Measurements from ENCODE around the gene AJAP1.

AJAP1 gene

DNA sequence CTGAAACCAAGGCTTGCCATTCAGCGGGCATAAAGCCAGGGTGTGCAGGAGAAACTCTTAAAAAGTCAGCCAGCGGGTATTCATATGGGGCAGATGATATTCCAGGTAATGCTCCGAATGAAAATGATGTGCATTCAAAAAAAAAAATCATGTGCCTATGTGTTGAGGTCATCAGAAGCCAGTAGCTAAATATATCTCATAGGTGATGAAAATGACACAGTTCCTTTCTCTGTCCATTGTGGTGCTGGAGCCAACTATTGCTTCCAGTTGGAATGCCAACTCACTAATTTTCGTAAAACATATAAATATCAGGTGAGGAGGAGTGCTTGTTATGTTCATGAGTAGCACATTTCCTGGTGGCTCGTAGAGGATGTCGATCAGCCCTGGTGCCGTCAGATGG lies 23.2 kb downstream of the AJAP1 start:
- WGBS, 2 donors (ENCODE audit: extremely low coverage in 2 of 2, insufficient read length in 2 of 2, insufficient replicate concordance in 1 of 2), result no CpG with 5 or more reads among the region's 7 CpGs

DNA sequence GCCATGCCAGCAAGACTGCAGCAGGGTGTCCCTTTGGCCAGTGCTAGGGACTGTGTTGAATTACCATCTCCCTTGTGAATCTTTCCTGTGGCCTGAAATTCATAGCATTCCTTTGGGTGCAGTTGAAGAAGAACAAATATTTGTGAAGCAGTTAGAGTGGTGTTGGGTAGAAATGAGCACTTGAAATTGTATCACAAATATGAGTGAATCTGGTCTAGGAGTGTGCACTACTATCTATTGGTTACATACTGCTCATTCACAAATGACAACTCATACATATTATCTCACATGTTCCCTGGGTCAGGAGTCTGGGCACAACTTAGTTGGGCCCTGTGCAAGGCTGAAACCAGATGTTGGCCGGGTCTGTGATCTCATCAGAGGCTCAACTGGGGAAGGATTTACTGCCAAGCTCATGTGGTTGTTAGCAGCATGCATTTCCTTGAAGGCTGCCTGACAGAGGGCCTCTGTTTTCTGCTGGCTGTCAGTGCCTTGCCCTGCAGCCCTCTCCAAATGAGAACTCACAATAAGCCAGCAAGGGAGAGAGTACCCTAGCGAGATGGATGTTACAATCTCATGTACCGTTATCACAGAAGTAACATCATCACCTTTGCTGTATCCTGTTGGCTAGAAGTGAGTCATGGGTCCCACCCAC lies 23.8 kb downstream of the AJAP1 start:
- no peaks in the 10 kb centered on the region for H3K4me1 ChIP-seq (ENCODE audit: control insufficient read depth in 2 of 2, insufficient read depth in 1 of 2, low read depth in 1 of 2, low read length in 2 of 2)
- no peak overlapping the region for H3K18ac ChIP-seq (ENCODE audit: low read length)
- no peak overlapping the region for H2BK15ac ChIP-seq (ENCODE audit: low read length)
- WGBS, 2 donors (ENCODE audit: extremely low coverage in 2 of 2, insufficient read length in 2 of 2, insufficient replicate concordance in 1 of 2), result no CpG with 5 or more reads among the region's 3 CpGs
- H3K9me3 ChIP-seq (replicated peaks in 1 of 2; ENCODE audit: control insufficient read depth in 2 of 2, insufficient read depth in 1 of 2, low read depth in 1 of 2, low read length in 2 of 2), result no peaks in the 10 kb centered on the region
- H3K79me1 ChIP-seq (ENCODE audit: low read depth, low read length), result no peaks in the 10 kb centered on the region
- H3K9ac ChIP-seq (ENCODE audit: low read depth, low read length, poor library complexity), result no peak overlapping the region
- H3K4me3 ChIP-seq (ENCODE audit: low read length in 2 of 2), result no peak overlapping the region
- no peak for DNase-seq (ENCODE audit: low spot score)
- H2AK5ac ChIP-seq (ENCODE audit: low read depth, low read length), result no peak overlapping the region
- H4K8ac ChIP-seq (ENCODE audit: low read depth, low read length), result no peak overlapping the region
- no peak overlapping the region for H3K4me2 ChIP-seq (ENCODE audit: insufficient read depth, low read length, poor library complexity, severe bottlenecking)
- no peak overlapping the region for H3K14ac ChIP-seq (ENCODE audit: low read length)
- no peak overlapping the region for H3K23ac ChIP-seq (ENCODE audit: low read depth, low read length, poor library complexity)
- no peak overlapping the region for H2AFZ ChIP-seq (ENCODE audit: low read length)
- no peaks in the 10 kb centered on the region for H3K36me3 ChIP-seq (replicated peaks in 1 of 2; ENCODE audit: control insufficient read depth in 2 of 2, insufficient read depth in 2 of 2, low read length in 2 of 2)
- no peak overlapping the region for H2BK5ac ChIP-seq (ENCODE audit: low read length)
- no peak overlapping the region for H2BK12ac ChIP-seq (ENCODE audit: low read length)
- H2BK120ac ChIP-seq (ENCODE audit: low read depth, low read length), result no peak overlapping the region
- no peak overlapping the region for H4K91ac ChIP-seq (ENCODE audit: low read depth, low read length, poor library complexity)
- peaks cover 0 to 3% (median 0%) of the 10 kb centered on the region in 3 experiments for H3K27me3 ChIP-seq (ENCODE audit: control insufficient read depth in 3 of 3, insufficient read depth in 3 of 3, low read depth in 1 of 3, low read length in 3 of 3)
- H3K4ac ChIP-seq (ENCODE audit: low read length), result no peak overlapping the region
- H3K27ac ChIP-seq (replicated peaks; ENCODE audit: low read length), result no peak overlapping the region

More for the DNA sequence above, 23.2 kb downstream of the AJAP1 start:
- Histone ChIP-seq H2AK5ac (ENCODE audit: low read depth, low read length) (no peak overlapping the region), H4K8ac (ENCODE audit: low read depth, low read length) (no peak overlapping the region), H3K14ac (ENCODE audit: low read length) (no peak overlapping the region), H3K9me3 (replicated peaks in 1 of 2; ENCODE audit: control insufficient read depth in 2 of 2, insufficient read depth in 1 of 2, low read depth in 1 of 2, low read length in 2 of 2) (no peaks in the 10 kb centered on the region), H3K23ac (ENCODE audit: low read depth, low read length, poor library complexity) (no peak overlapping the region), H3K27ac (replicated peaks; ENCODE audit: low read length) (no peak overlapping the region), H2AFZ (ENCODE audit: low read length) (no peak overlapping the region), H3K36me3 (replicated peaks in 1 of 2; ENCODE audit: control insufficient read depth in 2 of 2, insufficient read depth in 2 of 2, low read length in 2 of 2) (no peaks in the 10 kb centered on the region), H3K79me1 (ENCODE audit: low read depth, low read length) (no peaks in the 10 kb centered on the region), H3K4ac (ENCODE audit: low read length) (no peak overlapping the region), H2BK15ac (ENCODE audit: low read length) (no peak overlapping the region), H2BK120ac (ENCODE audit: low read depth, low read length) (no peak overlapping the region), H2BK12ac (ENCODE audit: low read length) (no peak overlapping the region), H3K4me2 (ENCODE audit: insufficient read depth, low read length, poor library complexity, severe bottlenecking) (no peak overlapping the region), H4K91ac (ENCODE audit: low read depth, low read length, poor library complexity) (no peak overlapping the region), H3K9ac (ENCODE audit: low read depth, low read length, poor library complexity) (no peak overlapping the region), H3K27me3 (ENCODE audit: control insufficient read depth in 3 of 3, insufficient read depth in 3 of 3, low read depth in 1 of 3, low read length in 3 of 3) (peaks cover 0 to 3% (median 0%) of the 10 kb centered on the region in 3 experiments), H3K4me3 (ENCODE audit: low read length in 2 of 2) (no peak overlapping the region), H2BK5ac (ENCODE audit: low read length) (no peak overlapping the region), H3K4me1 (ENCODE audit: control insufficient read depth in 2 of 2, insufficient read depth in 1 of 2, low read depth in 1 of 2, low read length in 2 of 2) (no peaks in the 10 kb centered on the region), H3K18ac (ENCODE audit: low read length) (no peak overlapping the region)
- no peak for DNase-seq (ENCODE audit: low spot score)

DNA sequence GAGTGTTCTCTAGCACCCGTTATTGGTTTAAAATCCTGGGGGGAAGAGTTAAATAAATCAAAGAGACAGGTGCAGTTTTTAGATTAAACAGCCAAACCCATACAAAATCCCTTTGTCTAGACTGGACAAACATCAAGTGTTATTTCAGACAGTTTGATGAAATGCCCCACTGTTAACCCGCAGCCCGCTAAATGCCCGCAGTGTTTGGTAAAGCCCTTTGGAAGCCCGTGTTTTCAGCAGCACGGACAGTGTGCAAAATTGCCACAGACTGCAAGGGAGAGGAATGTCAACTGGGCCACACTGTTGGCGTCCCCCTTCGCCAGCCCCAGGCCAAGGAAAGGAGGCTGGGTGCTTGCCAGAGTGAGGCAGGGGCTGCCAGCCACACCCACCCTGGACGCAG lies 26.6 kb downstream of the AJAP1 start:
- no peak overlapping the region for H2BK5ac ChIP-seq (ENCODE audit: low read length)
- no peak overlapping the region for H4K91ac ChIP-seq (ENCODE audit: low read depth, low read length, poor library complexity)
- H2BK120ac ChIP-seq (ENCODE audit: low read depth, low read length), result no peak overlapping the region
- H3K4me3 ChIP-seq (ENCODE audit: low read length in 2 of 2), result no peak overlapping the region
- H2AFZ ChIP-seq (ENCODE audit: low read length), result no peak overlapping the region
- no peak overlapping the region for H3K4me2 ChIP-seq (ENCODE audit: insufficient read depth, low read length, poor library complexity, severe bottlenecking)
- H3K27me3 ChIP-seq (ENCODE audit: control insufficient read depth in 3 of 3, insufficient read depth in 3 of 3, low read depth in 1 of 3, low read length in 3 of 3), result peaks cover 0 to 3% (median 0%) of the 10 kb centered on the region in 3 experiments
- peak overlapping the region; percentile 54 for H3K18ac ChIP-seq (ENCODE audit: low read length)
- H2BK15ac ChIP-seq (ENCODE audit: low read length), result no peak overlapping the region
- no peak overlapping the region for H3K4ac ChIP-seq (ENCODE audit: low read length)
- no peak overlapping the region for H3K27ac ChIP-seq (replicated peaks; ENCODE audit: low read length)
- no peak overlapping the region for H3K14ac ChIP-seq (ENCODE audit: low read length)
- H2BK12ac ChIP-seq (ENCODE audit: low read length), result no peak overlapping the region
- H4K8ac ChIP-seq (ENCODE audit: low read depth, low read length), result no peak overlapping the region
- no peaks in the 10 kb centered on the region for H3K36me3 ChIP-seq (replicated peaks in 1 of 2; ENCODE audit: control insufficient read depth in 2 of 2, insufficient read depth in 2 of 2, low read length in 2 of 2)
- H3K23ac ChIP-seq (ENCODE audit: low read depth, low read length, poor library complexity), result no peak overlapping the region
- no CpG with 5 or more reads among the region's 9 CpGs for WGBS, 2 donors (ENCODE audit: extremely low coverage in 2 of 2, insufficient read length in 2 of 2, insufficient replicate concordance in 1 of 2)
- no peaks in the 10 kb centered on the region for H3K79me1 ChIP-seq (ENCODE audit: low read depth, low read length)
- H3K9me3 ChIP-seq (replicated peaks in 1 of 2; ENCODE audit: control insufficient read depth in 2 of 2, insufficient read depth in 1 of 2, low read depth in 1 of 2, low read length in 2 of 2), result no peaks in the 10 kb centered on the region
- peaks cover 0 to 8% of the 10 kb centered on the region in 2 donors for H3K4me1 ChIP-seq (ENCODE audit: control insufficient read depth in 2 of 2, insufficient read depth in 1 of 2, low read depth in 1 of 2, low read length in 2 of 2)
- no peak overlapping the region for H3K9ac ChIP-seq (ENCODE audit: low read depth, low read length, poor library complexity)
- no peak for DNase-seq (ENCODE audit: low spot score)
- H2AK5ac ChIP-seq (ENCODE audit: low read depth, low read length), result no peak overlapping the region

- Histone ChIP-seq H4K91ac (ENCODE audit: low read depth, low read length, poor library complexity) (no peak overlapping the region), H3K4me1 (ENCODE audit: control insufficient read depth in 2 of 2, insufficient read depth in 1 of 2, low read depth in 1 of 2, low read length in 2 of 2) (peaks cover 0 to 13% of the 10 kb centered on the region in 2 donors), H3K4ac (ENCODE audit: low read length) (no peak overlapping the region), H3K36me3 (replicated peaks in 1 of 2; ENCODE audit: control insufficient read depth in 2 of 2, insufficient read depth in 2 of 2, low read length in 2 of 2) (no peaks in the 10 kb centered on the region), H2AK5ac (ENCODE audit: low read depth, low read length) (no peak overlapping the region), H3K9ac (ENCODE audit: low read depth, low read length, poor library complexity) (no peak overlapping the region), H3K27ac (replicated peaks; ENCODE audit: low read length) (no peak overlapping the region), H3K18ac (ENCODE audit: low read length) (no peak overlapping the region), H3K4me2 (ENCODE audit: insufficient read depth, low read length, poor library complexity, severe bottlenecking) (no peak overlapping the region), H4K8ac (ENCODE audit: low read depth, low read length) (no peak overlapping the region), H3K23ac (ENCODE audit: low read depth, low read length, poor library complexity) (no peak overlapping the region), H3K79me1 (ENCODE audit: low read depth, low read length) (no peaks in the 10 kb centered on the region), H2BK15ac (ENCODE audit: low read length) (no peak overlapping the region), H2BK12ac (ENCODE audit: low read length) (no peak overlapping the region), H3K27me3 (ENCODE audit: control insufficient read depth in 3 of 3, insufficient read depth in 3 of 3, low read depth in 1 of 3, low read length in 3 of 3) (peaks cover 0 to 3% (median 0%) of the 10 kb centered on the region in 3 experiments), H2AFZ (ENCODE audit: low read length) (no peak overlapping the region), H2BK5ac (ENCODE audit: low read length) (no peak overlapping the region), H2BK120ac (ENCODE audit: low read depth, low read length) (no peak overlapping the region), H3K4me3 (ENCODE audit: low read length in 2 of 2) (no peak overlapping the region), H3K14ac (ENCODE audit: low read length) (no peak overlapping the region), H3K9me3 (replicated peaks in 1 of 2; ENCODE audit: control insufficient read depth in 2 of 2, insufficient read depth in 1 of 2, low read depth in 1 of 2, low read length in 2 of 2) (no peaks in the 10 kb centered on the region)
- DNase-seq (ENCODE audit: low spot score), result no peak
- WGBS, 2 donors (ENCODE audit: extremely low coverage in 2 of 2, insufficient read length in 2 of 2, insufficient replicate concordance in 1 of 2), result no CpG with 5 or more reads among the region's 2 CpGs
Measured at GRCh38 chr1:4682607-4683220, 28.3 kb downstream of the AJAP1 start.

Data from neuronal stem cell (in vitro differentiated cells).